Uterus (tissue), 4 donors: ENCODE measurements around the gene TMEM164. TPM values are rescaled to one million over a fixed set of nuclear protein-coding genes. Genes with fewer than 3 reads are reported as not detected.

Experiments
- DNase-seq, 2 donors: peaks; one replicate each; pipeline ENCODE4 v3.0.0-alpha.2; 2019 to 2020
- H3K27ac ChIP-seq, 2 donors: fragments of 200-600 bp; sonication (generic); 1 replicate in 1 of 2; 2 replicates in 1 of 2; pipeline ENCODE4 v1.5.1; 2016 to 2018
- H3K27me3 ChIP-seq, 2 donors: fragments of 200-600 bp; sonication (generic); one replicate each; pipeline ENCODE4 v1.5.1; 2018 to 2019; ENCODE audit warnings: control low read depth in 1 of 2
- H3K36me3 ChIP-seq, 2 donors: fragments of 200-600 bp; sonication (generic); one replicate each; pipeline ENCODE4 v1.5.1; 2019; ENCODE audit warnings: control low read depth in 1 of 2
- H3K4me1 ChIP-seq, 2 donors: fragments of 200-600 bp; sonication (generic); one replicate each; pipeline ENCODE4 v1.5.1; 2018 to 2019; ENCODE audit warnings: control low read depth in 1 of 2
- H3K4me3 ChIP-seq, 2 donors: fragments of 200-600 bp; sonication (generic); 1 replicate in 1 of 2; 2 replicates in 1 of 2; pipeline ENCODE4 v1.5.1; 2018 to 2019; ENCODE audit warnings: mild to moderate bottlenecking in 1 of 2
- H3K9me3 ChIP-seq, 2 donors: fragments of 200-600 bp; sonication (generic); one replicate each; pipeline ENCODE4 v1.5.1; 2019; ENCODE audit warnings: control low read depth in 1 of 2
- POLR2A ChIP-seq, 2 donors: fragments of 450-650 bp; IDR thresholded peaks; one replicate each; pipeline ENCODE4 v1.6.1; 2016; ENCODE audit warnings: antibody characterized with exemption in 2 of 2, mild to moderate bottlenecking in 1 of 2, moderate library complexity in 1 of 2
- intact Hi-C: fragments of 100-400 bp; cut with DNase I; formaldehyde crosslinking; loops from one replicate; pipeline ENCODE4 v1.15.1; 2023; ENCODE audit warnings: low total_unique reads
- total RNA-seq, 4 donors: library from RNA; depleted of rRNA in 3 of 4; stranded (reverse); fragments of >200 nt in 3 of 4; gene quantifications; one replicate each; pipeline versions ENCODE4 v1.1.0 to v1.2.4, GENCODE V29; 2014 to 2023
- TF ChIP-seq, protein P1 (sequence below), 4 experiments: fragments of 200-600 bp in 2 of 4; fragments of 450-650 bp in 2 of 4; sonication (generic) in 2 of 4; IDR thresholded peaks; one replicate each; pipeline ENCODE4 v1.5.1; 2016 to 2019; ENCODE audit warnings: antibody characterized with exemption in 4 of 4, mild to moderate bottlenecking in 2 of 4, moderate library complexity in 1 of 4
- donor health status: DM: yes; HTN: yes; CAD: no.

TMEM164 gene
- total RNA-seq = 10 to 100 TPM in 2 of 4 donors, 1 to 10 TPM in 2; 3.1 to 18.9 (median 11.5) TPM

DNA sequence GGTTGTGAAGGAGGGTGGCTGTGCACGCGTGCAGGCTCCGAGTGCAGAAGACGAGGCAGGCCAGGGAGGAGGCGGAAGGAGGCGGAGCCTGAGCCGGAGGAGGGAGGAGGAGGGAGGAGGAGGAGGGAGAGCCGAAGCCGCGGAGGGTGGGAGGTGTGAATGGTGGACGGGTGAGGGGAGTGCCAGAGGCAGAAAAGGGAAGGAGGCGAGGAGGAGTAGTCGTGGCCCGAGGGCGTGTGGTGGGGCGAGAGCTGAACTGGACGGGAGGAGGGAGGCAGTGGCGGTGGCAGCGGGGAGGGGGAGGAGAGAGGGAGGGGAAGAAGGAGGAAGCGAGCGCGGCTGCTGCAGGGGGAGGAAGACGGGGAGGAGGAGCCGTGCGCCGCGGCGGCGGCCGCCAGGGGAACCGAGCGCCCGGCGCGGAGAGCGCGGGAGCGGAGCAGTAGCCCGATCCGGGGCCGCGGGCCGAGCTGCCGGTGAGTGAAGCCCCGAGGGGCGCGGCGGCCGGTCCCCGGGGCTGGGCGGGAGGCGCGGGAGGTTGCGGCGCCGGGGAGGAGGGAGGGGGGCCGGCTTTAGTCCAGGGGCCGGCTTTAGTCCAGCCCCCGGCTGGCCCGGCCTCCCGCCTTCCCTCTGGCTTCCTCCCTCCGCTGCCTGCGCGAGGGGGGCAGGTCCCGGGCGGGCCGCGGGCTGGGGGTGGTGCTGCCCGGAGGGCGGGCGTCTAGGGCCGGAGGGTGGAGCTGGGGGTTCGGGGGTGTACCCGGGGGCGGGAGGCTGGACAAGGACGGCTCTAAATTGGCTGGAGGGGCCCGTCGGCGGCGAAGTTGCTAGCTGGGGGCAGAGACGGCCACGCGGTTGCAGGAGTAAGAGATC lies at the start of gene TMEM164:
Gene TMEM164 (plus strand): TSS at position 815 of the 867 bp plus-strand sequence. CDS start 661 bp downstream, outside the sequence.
- intact Hi-C loops = no loop called here

DNA sequence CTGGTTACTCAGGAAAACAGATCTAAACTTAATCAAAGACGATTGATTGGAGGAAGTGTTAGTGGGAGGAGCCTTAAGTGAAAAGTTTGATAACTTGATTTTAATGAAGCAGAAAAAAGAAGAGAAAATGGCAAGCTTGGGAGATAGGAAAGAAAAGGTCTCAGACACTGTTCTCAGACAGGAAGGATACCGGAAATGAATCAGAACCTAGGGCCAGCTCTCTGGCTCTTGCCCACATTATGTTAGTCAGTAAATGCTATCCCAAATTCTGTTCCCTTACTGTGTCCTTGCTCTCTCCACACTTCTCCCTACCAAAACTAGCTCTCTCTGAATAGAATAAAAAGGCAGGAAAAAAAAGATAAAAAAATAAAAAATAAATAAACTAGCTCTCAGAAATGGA lies 48.6 kb upstream of the TMEM164 start:
- Histone ChIP-seq H3K27ac (no peak overlapping the region), H3K9me3 (no peaks in the 10 kb centered on the region), H3K27me3 (no peaks in the 10 kb centered on the region), H3K36me3 (no peaks in the 10 kb centered on the region), H3K4me1 (no peaks in the 10 kb centered on the region), H3K4me3 (no peak overlapping the region)
- DNase-seq = no peak
- TF ChIP-seq, protein P1, sequence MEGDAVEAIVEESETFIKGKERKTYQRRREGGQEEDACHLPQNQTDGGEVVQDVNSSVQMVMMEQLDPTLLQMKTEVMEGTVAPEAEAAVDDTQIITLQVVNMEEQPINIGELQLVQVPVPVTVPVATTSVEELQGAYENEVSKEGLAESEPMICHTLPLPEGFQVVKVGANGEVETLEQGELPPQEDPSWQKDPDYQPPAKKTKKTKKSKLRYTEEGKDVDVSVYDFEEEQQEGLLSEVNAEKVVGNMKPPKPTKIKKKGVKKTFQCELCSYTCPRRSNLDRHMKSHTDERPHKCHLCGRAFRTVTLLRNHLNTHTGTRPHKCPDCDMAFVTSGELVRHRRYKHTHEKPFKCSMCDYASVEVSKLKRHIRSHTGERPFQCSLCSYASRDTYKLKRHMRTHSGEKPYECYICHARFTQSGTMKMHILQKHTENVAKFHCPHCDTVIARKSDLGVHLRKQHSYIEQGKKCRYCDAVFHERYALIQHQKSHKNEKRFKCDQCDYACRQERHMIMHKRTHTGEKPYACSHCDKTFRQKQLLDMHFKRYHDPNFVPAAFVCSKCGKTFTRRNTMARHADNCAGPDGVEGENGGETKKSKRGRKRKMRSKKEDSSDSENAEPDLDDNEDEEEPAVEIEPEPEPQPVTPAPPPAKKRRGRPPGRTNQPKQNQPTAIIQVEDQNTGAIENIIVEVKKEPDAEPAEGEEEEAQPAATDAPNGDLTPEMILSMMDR (IDR thresholded peaks at IDR 0.05) = no peak
- no peak for TF ChIP-seq POLR2A (IDR thresholded peaks at IDR 0.05)
- intact Hi-C loops = no loop called here

More for the DNA sequence above, at the start of gene TMEM164:
- peaks cover 0 to 13% of the 10 kb centered on the region in 2 donors for H3K4me1 ChIP-seq
- no peaks in the 10 kb centered on the region for H3K27me3 ChIP-seq
- peak within 1 kb of the TSS; percentile 51 to 68 for H3K4me3 ChIP-seq
- DNase-seq = peak; percentile 80 to 84
- no peaks in the 10 kb centered on the region for H3K9me3 ChIP-seq
- TF ChIP-seq, protein P1 (IDR thresholded peaks at IDR 0.05) = peak in 2 of 4 experiments; percentile 19 to 32
- peak in 1 of 2 donors; percentile 7 for TF ChIP-seq POLR2A (IDR thresholded peaks at IDR 0.05)
- no peaks in the 10 kb centered on the region for H3K36me3 ChIP-seq
- H3K27ac ChIP-seq = peak within 1 kb of the TSS; percentile 83 to 93

DNA sequence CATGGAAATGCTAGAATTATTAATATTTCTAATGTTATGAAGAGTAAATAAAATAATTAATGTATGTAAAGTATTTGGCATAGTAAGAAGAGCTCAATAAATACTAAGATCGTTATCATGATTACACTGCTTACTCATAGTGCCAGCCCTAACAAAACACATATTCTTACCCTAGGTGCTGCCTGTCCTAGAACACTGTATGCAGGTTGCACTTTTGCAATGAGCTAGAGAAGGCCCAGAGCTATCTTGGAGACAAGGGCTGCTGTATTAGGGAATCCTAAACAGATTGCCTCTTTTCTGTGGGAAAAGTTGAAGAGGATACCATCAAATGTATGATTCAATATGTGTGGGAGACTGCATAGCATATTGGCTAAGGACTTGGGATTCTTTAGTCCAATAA lies 48.0 kb upstream of the TMEM164 start:
- Histone ChIP-seq H3K4me1 (no peaks in the 10 kb centered on the region), H3K9me3 (no peaks in the 10 kb centered on the region), H3K27me3 (no peaks in the 10 kb centered on the region), H3K36me3 (no peaks in the 10 kb centered on the region), H3K27ac (no peak overlapping the region), H3K4me3 (no peak overlapping the region)
- TF ChIP-seq, protein P1 (IDR thresholded peaks at IDR 0.05) = no peak
- TF ChIP-seq POLR2A (IDR thresholded peaks at IDR 0.05) = no peak
- DNase-seq = no peak
- intact Hi-C loops = no loop called here

DNA sequence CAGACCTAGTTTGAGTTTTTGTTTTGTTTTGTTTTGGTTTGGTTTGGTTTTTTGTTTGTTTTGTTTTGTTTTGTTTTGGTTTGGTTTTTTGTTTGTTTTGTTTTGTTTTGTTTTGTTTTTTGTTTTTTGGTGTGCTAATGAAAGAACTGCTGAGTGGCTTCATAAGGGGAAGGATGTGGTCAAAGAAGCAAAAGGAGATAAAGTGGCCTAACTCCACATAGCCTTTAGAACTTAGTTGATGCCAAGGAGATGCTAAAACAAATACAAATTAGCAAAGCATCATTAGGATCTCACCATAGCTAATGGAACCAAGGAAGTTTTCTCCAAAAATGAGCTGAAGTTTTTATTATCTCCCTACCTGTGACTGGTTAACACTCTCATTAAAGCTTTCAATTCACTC lies 44.6 kb upstream of the TMEM164 start:
- no peak overlapping the region for H3K4me3 ChIP-seq
- no peaks in the 10 kb centered on the region for H3K4me1 ChIP-seq

More for the DNA sequence above, 44.6 kb upstream of the TMEM164 start:
- intact Hi-C loops = no loop called here
- TF ChIP-seq POLR2A (IDR thresholded peaks at IDR 0.05) = no peak
- TF ChIP-seq, protein P1 (IDR thresholded peaks at IDR 0.05) = no peak
- H3K27me3 ChIP-seq = no peaks in the 10 kb centered on the region
- H3K36me3 ChIP-seq = no peaks in the 10 kb centered on the region
- no peaks in the 10 kb centered on the region for H3K9me3 ChIP-seq
- DNase-seq = no peak
- H3K27ac ChIP-seq = no peak overlapping the region
